B cell (primary cell): ENCODE data around the gene SLC35A5. TPM values are rescaled to one million over a fixed set of nuclear protein-coding genes. Genes with fewer than 3 reads are reported as not detected.

Source experiments
- ATAC-seq: fragments of 200-7000 bp; cut with Tn5 transposase; one replicate; pipeline ENCODE4 v1.10.0; 2021; ENCODE audit warnings: low read depth, mild to moderate bottlenecking, moderate number of reproducible peaks, moderate library complexity
- CTCF ChIA-PET: fragments of 350-600 bp; sonication (Branson Sonifier 250); formaldehyde crosslinking; loops from one replicate; lab custom pipeline; 2021; ENCODE audit warnings: antibody characterized with exemption, inconsistent platforms; lab: Charles Lee
- POLR2A ChIA-PET: fragments of 350-600 bp; sonication (Branson Sonifier 250); formaldehyde crosslinking; loops from one replicate; lab custom pipeline; 2021; ENCODE audit warnings: antibody characterized with exemption; lab: Charles Lee
- DNase-seq: peaks from one replicate; pipeline ENCODE4 v3.0.0; 2013
- H2AFZ ChIP-seq: 2 replicates; pipeline ENCODE4 v1.6.1; 2012; ENCODE audit warnings: mild to moderate bottlenecking, low read depth, low read length; ENCODE audit not compliant: insufficient read depth, poor library complexity, severe bottlenecking
- H3K27ac ChIP-seq, 2 donors: 1 replicate in 1 of 2; 2 replicates in 1 of 2; pipeline ENCODE4 v1.5.1; 2012 to 2013; ENCODE audit warnings: low read length in 2 of 2, mild to moderate bottlenecking in 2 of 2, moderate library complexity in 1 of 2
- H3K27me3 ChIP-seq, 4 experiments: fragments of 200-600 bp in 1 of 4; sonication (generic) in 1 of 4; replicated peaks in 1 of 4; 1 replicate in 2 of 4; 2 replicates in 2 of 4; pipeline versions ENCODE4 v1.6.1 to v1.7.0; 2013 to 2016; ENCODE audit warnings: low read length in 3 of 4, mild to moderate bottlenecking in 2 of 4, mixed read lengths in 1 of 4, moderate library complexity in 1 of 4; ENCODE audit not compliant: insufficient read depth in 4 of 4, control insufficient read depth in 3 of 4; ENCODE audit errors: control extremely low read depth in 1 of 4
- H3K36me3 ChIP-seq, 2 experiments: replicated peaks in 1 of 2; 1 replicate in 1 of 2; 2 replicates in 1 of 2; pipeline versions ENCODE4 v1.6.1 to v1.7.1; 2013; ENCODE audit warnings: low read length in 1 of 2; ENCODE audit not compliant: insufficient read depth in 2 of 2, control insufficient read depth in 1 of 2; ENCODE audit errors: control extremely low read depth in 1 of 2, extremely low read depth in 1 of 2
- H3K4me1 ChIP-seq, 2 donors: fragments of 200-600 bp in 1 of 2; sonication (generic) in 1 of 2; 1 replicate in 1 of 2; 2 replicates in 1 of 2; pipeline versions ENCODE4 v1.5.1 to v1.6.1; 2013 to 2017; ENCODE audit warnings: low read length in 2 of 2; ENCODE audit not compliant: control insufficient read depth in 2 of 2, insufficient read depth in 2 of 2
- H3K4me2 ChIP-seq: replicated peaks from 2 replicates; pipeline ENCODE3; 2012; ENCODE audit warnings: mild to moderate bottlenecking, low read depth, low read length; ENCODE audit not compliant: poor library complexity, severe bottlenecking
- H3K4me3 ChIP-seq, 5 experiments: fragments of 200-600 bp in 1 of 5; sonication (generic) in 1 of 5; 1 replicate in 3 of 5; 2 replicates in 2 of 5; pipeline versions ENCODE4 v1.5.1 to v1.7.0; 2011 to 2016; ENCODE audit warnings: low read length in 4 of 5, mild to moderate bottlenecking in 4 of 5, low read depth in 2 of 5, control low read depth in 1 of 5, moderate library complexity in 1 of 5; ENCODE audit not compliant: insufficient read depth in 1 of 5; ENCODE audit errors: control extremely low read depth in 1 of 5, extremely low read depth in 1 of 5
- H3K79me2 ChIP-seq: fragments of 200-600 bp; sonication (generic); one replicate; pipeline ENCODE4 v1.6.0; 2016; ENCODE audit warnings: low read length; ENCODE audit not compliant: control insufficient read depth, insufficient read depth
- H3K9ac ChIP-seq: fragments of 200-600 bp; sonication (generic); 2 replicates; pipeline ENCODE4 v1.6.1; 2017; ENCODE audit warnings: mild to moderate bottlenecking, low read length, moderate library complexity
- H3K9me3 ChIP-seq, 3 donors: one replicate each; pipeline versions ENCODE4 v1.6.1 to v1.7.1; 2013; ENCODE audit warnings: low read length in 2 of 3; ENCODE audit not compliant: control insufficient read depth in 2 of 3, insufficient read depth in 1 of 3; ENCODE audit errors: control extremely low read depth in 1 of 3
- H4K20me1 ChIP-seq: 2 replicates; pipeline ENCODE4 v1.6.0; 2012; ENCODE audit warnings: mild to moderate bottlenecking, low read length; ENCODE audit not compliant: insufficient read depth, control insufficient read depth, poor library complexity, severe bottlenecking
- H3K27ac Mint-ChIP-seq: one replicate; pipeline ENCODE4 v1.8.0; 2021; ENCODE audit warnings: mixed read lengths
- H3K27me3 Mint-ChIP-seq: one replicate; pipeline ENCODE4 v1.8.0; 2021; ENCODE audit warnings: mixed read lengths
- H3K4me1 Mint-ChIP-seq: one replicate; pipeline ENCODE4 v1.8.0; 2021; ENCODE audit warnings: mixed read lengths
- H3K4me3 Mint-ChIP-seq: one replicate; pipeline ENCODE4 v1.8.0; 2021; ENCODE audit warnings: mixed read lengths
- H3K9me3 Mint-ChIP-seq: one replicate; pipeline ENCODE4 v1.8.0; 2022; ENCODE audit warnings: mixed read lengths; ENCODE audit not compliant: insufficient read depth
- EZH2 ChIP-seq: IDR thresholded peaks from 2 replicates; pipeline ENCODE4 v1.6.1; 2012; ENCODE audit warnings: borderline replicate concordance, low read depth, mild to moderate bottlenecking, moderate library complexity, low read length; ENCODE audit not compliant: insufficient read depth, poor library complexity, severe bottlenecking
- WGBS: methylation state at CpG from one replicate; pipeline ENCODE4 v1.1.5; 2013; ENCODE audit warnings: missing lambda C conversion rate; ENCODE audit not compliant: insufficient coverage; 5-methylcytosine and 5-hydroxymethylcytosine counted together
- intact Hi-C: fragments of 100-400 bp; cut with micrococcal nuclease; formaldehyde crosslinking; loops from one replicate; pipeline ENCODE4 v1.10.0; 2022
- polyA minus RNA-seq: library from RNA; depleted of rRNA, polyadenylated mRNA; stranded (reverse); fragments of >200 nt; gene quantifications from 2 replicates; pipeline ENCODE4 v1.2.3, GENCODE V29; 2012
- polyA plus RNA-seq: library from polyadenylated mRNA; depleted of rRNA; stranded (reverse); fragments of >200 nt; gene quantifications from 2 replicates; pipeline ENCODE4 v1.2.3, GENCODE V29; 2012
- total RNA-seq, 2 donors: library from RNA; stranded (reverse); fragments of 120-200 nt in 1 of 2; gene quantifications; 1 replicate in 1 of 2; 2 replicates in 1 of 2; pipeline versions ENCODE4 v1.2.3 to v1.2.4, GENCODE V29; 2013 to 2022
- TF ChIP-seq, protein P1 (sequence below): fragments of 200-600 bp; IDR thresholded peaks from one replicate; pipeline ENCODE4 v1.8.0; 2022; ENCODE audit warnings: antibody characterized with exemption, mild to moderate bottlenecking

The SLC35A5 gene
- total RNA-seq (32.1 and 34.9 TPM in 2 replicates), polyA plus RNA-seq (15.4 and 16.2 TPM in 2 replicates), polyA minus RNA-seq (14.7 and 15.3 TPM in 2 replicates)
- 39.4 TPM for total RNA-seq (2013)

- peak; percentile 79 for ATAC-seq
- peaks cover 50% of the 10 kb centered on the region for H3K4me1 Mint-ChIP-seq
- H3K4me3 ChIP-seq = peak within 1 kb of the TSS; percentile 75 to 99 (median 94)
- ChIA-PET CTCF (interaction anchor here (0.6 to 2.4 kb wide), 8 partner anchors 12 to 572 kb away, joined by 3 to 11 read pairs (median 3); partner anchors contain the start of genes CD200R1, GTPBP8 and SLC9C1), POLR2A (interaction anchor here (0.9 to 2.0 kb wide), 5 partner anchors 16 to 1495 kb away, joined by 3 to 18 read pairs (median 4); partner anchors contain the start of genes ATP6V1A, BTLA, CCDC191 and QTRT2)
- intact Hi-C loops = loop anchor here (1.0 to 10.0 kb wide), 8 partner anchors 17 to 1890 kb away; partner anchors contain the start of genes ATP6V1A, BTLA, NAA50 and SIDT1
- H3K4me2 ChIP-seq = peak within 1 kb of the TSS; percentile 87
- peak within 1 kb of the TSS; percentile 93 to 96 for H3K27ac ChIP-seq
- H2AFZ ChIP-seq = peak within 1 kb of the TSS; percentile 89
- H3K4me3 Mint-ChIP-seq = peak within 1 kb of the TSS; percentile 99
- peak within 1 kb of the TSS; percentile 100 for H3K27ac Mint-ChIP-seq
- H3K4me1 ChIP-seq = peaks cover 23 to 34% of the 10 kb centered on the region in 2 donors
- peaks cover 13% of the 10 kb centered on the region for H4K20me1 ChIP-seq
- DNase-seq = peak; percentile 99
- H3K27me3 Mint-ChIP-seq = no peaks in the 10 kb centered on the region
- peaks cover 76% of the 10 kb centered on the region for H3K79me2 ChIP-seq
- no peak for TF ChIP-seq EZH2
- TF ChIP-seq, protein P1, sequence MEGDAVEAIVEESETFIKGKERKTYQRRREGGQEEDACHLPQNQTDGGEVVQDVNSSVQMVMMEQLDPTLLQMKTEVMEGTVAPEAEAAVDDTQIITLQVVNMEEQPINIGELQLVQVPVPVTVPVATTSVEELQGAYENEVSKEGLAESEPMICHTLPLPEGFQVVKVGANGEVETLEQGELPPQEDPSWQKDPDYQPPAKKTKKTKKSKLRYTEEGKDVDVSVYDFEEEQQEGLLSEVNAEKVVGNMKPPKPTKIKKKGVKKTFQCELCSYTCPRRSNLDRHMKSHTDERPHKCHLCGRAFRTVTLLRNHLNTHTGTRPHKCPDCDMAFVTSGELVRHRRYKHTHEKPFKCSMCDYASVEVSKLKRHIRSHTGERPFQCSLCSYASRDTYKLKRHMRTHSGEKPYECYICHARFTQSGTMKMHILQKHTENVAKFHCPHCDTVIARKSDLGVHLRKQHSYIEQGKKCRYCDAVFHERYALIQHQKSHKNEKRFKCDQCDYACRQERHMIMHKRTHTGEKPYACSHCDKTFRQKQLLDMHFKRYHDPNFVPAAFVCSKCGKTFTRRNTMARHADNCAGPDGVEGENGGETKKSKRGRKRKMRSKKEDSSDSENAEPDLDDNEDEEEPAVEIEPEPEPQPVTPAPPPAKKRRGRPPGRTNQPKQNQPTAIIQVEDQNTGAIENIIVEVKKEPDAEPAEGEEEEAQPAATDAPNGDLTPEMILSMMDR = no peak
- under 1% methylated on average over 46 of the region's 58 CpGs for WGBS
- peak within 1 kb of the TSS; percentile 91 for H3K9ac ChIP-seq
- H3K36me3 ChIP-seq = peaks cover 10 to 19% of the 10 kb centered on the region in 2 experiments
- no peaks in the 10 kb centered on the region for H3K9me3 Mint-ChIP-seq
- H3K27me3 ChIP-seq = no peaks in the 10 kb centered on the region
- no peaks in the 10 kb centered on the region for H3K9me3 ChIP-seq
Observed at GRCh38 chr3:112561734-112562529, at the start of gene SLC35A5, which contains the start of gene ATG3. TSS of gene SLC35A5 (plus strand) at chr3:112562045. CDS start at chr3:112563404, 1,359 bp downstream. TSS of gene ATG3 (minus strand) at chr3:112561962. CDS start at chr3:112561528, 434 bp downstream.
